GM18505 (cell line): Measurements from ENCODE around the gene SALL3.

ENCODE experiments used
- ATAC-seq: cut with Tn5 transposase; IDR thresholded peaks from one replicate; pipeline ENCODE4 v1.9.1; 2021; ENCODE audit not compliant: unreplicated experiment
- POLR2A ChIP-seq: IDR thresholded peaks from 4 replicates; pipeline ENCODE4 v1.6.1; 2011; ENCODE audit warnings: borderline replicate concordance; ENCODE audit not compliant: insufficient read depth, insufficient read length; ENCODE audit errors: extremely low read depth

Gene SALL3

GRCh38 chr18:78980279-78980771 is 707 bp downstream of the SALL3 start:
- no peak for TF ChIP-seq POLR2A
- no peak for ATAC-seq

GRCh38 chr18:78980777-78981380 is 1.3 kb downstream of the SALL3 start:
- TF ChIP-seq POLR2A, result no peak
- ATAC-seq, result no peak

- no peak for ATAC-seq
- TF ChIP-seq POLR2A, result no peak
Measured at GRCh38 chr18:78981394-78981831, 1.8 kb downstream of the SALL3 start.

GRCh38 chr18:78981989-78982620 is 2.5 kb downstream of the SALL3 start:
- TF ChIP-seq POLR2A, result no peak
- no peak for ATAC-seq

GRCh38 chr18:78983512-78983911 is 3.9 kb downstream of the SALL3 start:
- no peak for TF ChIP-seq POLR2A
- no peak for ATAC-seq

GRCh38 chr18:78984941-78985784 is 5.5 kb downstream of the SALL3 start:
- TF ChIP-seq POLR2A, result no peak
- no peak for ATAC-seq

- TF ChIP-seq POLR2A, result no peak
- no peak for ATAC-seq
Measured at GRCh38 chr18:78986018-78986481, 6.4 kb downstream of the SALL3 start.

- no peak for TF ChIP-seq POLR2A
- ATAC-seq, result no peak
Measured at GRCh38 chr18:78991446-78991845, 11.8 kb downstream of the SALL3 start.

- no peak for TF ChIP-seq POLR2A
- no peak for ATAC-seq
Measured at GRCh38 chr18:78992041-78993011, 12.7 kb downstream of the SALL3 start.

GRCh38 chr18:78993014-78993926 is 13.7 kb downstream of the SALL3 start:
- no peak for ATAC-seq
- TF ChIP-seq POLR2A, result no peak

GRCh38 chr18:78994000-78994399 is 14.4 kb downstream of the SALL3 start:
- ATAC-seq, result no peak
- no peak for TF ChIP-seq POLR2A
